ENCODE data around the gene OR6J1. TPM values are rescaled to one million over a fixed set of nuclear protein-coding genes. Genes with fewer than 3 reads are reported as not detected.

OR6J1 gene
- total RNA-seq (not detected), polyA plus RNA-seq (not detected)

DNA sequence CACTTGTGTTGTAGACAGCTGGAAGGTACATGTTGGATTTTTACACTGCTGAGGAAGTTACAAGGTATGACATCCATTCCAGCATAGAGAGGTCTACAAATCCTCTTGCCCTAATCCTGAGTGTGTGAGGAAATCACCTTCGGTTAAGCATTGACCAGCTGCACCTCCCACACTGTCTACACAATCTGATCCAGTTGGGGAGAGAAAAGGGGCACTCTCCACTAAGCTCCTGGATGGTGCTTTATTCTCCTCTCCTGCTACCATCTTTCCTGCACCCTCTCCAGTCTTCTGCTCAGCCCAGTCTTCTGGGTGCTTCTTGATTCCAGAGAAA lies at the start of gene OR6J1:
TSS of gene OR6J1 (minus strand) at position 48 of the 331 bp plus-strand sequence. CDS start 9,541 bp downstream, outside the sequence.
- WGBS = 26% methylated on average over 1 of the region's 1 CpG
- TF ChIP-seq, protein P1, sequence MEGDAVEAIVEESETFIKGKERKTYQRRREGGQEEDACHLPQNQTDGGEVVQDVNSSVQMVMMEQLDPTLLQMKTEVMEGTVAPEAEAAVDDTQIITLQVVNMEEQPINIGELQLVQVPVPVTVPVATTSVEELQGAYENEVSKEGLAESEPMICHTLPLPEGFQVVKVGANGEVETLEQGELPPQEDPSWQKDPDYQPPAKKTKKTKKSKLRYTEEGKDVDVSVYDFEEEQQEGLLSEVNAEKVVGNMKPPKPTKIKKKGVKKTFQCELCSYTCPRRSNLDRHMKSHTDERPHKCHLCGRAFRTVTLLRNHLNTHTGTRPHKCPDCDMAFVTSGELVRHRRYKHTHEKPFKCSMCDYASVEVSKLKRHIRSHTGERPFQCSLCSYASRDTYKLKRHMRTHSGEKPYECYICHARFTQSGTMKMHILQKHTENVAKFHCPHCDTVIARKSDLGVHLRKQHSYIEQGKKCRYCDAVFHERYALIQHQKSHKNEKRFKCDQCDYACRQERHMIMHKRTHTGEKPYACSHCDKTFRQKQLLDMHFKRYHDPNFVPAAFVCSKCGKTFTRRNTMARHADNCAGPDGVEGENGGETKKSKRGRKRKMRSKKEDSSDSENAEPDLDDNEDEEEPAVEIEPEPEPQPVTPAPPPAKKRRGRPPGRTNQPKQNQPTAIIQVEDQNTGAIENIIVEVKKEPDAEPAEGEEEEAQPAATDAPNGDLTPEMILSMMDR (IDR thresholded peaks at IDR 0.05; ENCODE audit: low read depth, low read length, missing input control) = no peak
- no peak for TF ChIP-seq YY1 (IDR thresholded peaks at IDR 0.05)
- TF ChIP-seq EGR1 (IDR thresholded peaks at IDR 0.05; ENCODE audit: low read depth in 2 of 2) = no peak
- no peak for TF ChIP-seq JUND (IDR thresholded peaks at IDR 0.05)
- TF ChIP-seq FOXA1 (IDR thresholded peaks at IDR 0.05) = no peak
- TF ChIP-seq FOXA2 (IDR thresholded peaks at IDR 0.05) = no peak
- TF ChIP-seq SP1 (IDR thresholded peaks at IDR 0.05) = no peak
- TF ChIP-seq, protein P2, sequence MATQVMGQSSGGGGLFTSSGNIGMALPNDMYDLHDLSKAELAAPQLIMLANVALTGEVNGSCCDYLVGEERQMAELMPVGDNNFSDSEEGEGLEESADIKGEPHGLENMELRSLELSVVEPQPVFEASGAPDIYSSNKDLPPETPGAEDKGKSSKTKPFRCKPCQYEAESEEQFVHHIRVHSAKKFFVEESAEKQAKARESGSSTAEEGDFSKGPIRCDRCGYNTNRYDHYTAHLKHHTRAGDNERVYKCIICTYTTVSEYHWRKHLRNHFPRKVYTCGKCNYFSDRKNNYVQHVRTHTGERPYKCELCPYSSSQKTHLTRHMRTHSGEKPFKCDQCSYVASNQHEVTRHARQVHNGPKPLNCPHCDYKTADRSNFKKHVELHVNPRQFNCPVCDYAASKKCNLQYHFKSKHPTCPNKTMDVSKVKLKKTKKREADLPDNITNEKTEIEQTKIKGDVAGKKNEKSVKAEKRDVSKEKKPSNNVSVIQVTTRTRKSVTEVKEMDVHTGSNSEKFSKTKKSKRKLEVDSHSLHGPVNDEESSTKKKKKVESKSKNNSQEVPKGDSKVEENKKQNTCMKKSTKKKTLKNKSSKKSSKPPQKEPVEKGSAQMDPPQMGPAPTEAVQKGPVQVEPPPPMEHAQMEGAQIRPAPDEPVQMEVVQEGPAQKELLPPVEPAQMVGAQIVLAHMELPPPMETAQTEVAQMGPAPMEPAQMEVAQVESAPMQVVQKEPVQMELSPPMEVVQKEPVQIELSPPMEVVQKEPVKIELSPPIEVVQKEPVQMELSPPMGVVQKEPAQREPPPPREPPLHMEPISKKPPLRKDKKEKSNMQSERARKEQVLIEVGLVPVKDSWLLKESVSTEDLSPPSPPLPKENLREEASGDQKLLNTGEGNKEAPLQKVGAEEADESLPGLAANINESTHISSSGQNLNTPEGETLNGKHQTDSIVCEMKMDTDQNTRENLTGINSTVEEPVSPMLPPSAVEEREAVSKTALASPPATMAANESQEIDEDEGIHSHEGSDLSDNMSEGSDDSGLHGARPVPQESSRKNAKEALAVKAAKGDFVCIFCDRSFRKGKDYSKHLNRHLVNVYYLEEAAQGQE (IDR thresholded peaks at IDR 0.05) = no peak
- H3K9me3 ChIP-seq (ENCODE audit: control insufficient read depth in 4 of 4, low read length in 3 of 4) = no peaks in the 10 kb centered on the region
- no peak within 1 kb of the TSS for H3K9ac ChIP-seq (ENCODE audit: low read depth in 1 of 2, low read length in 2 of 2)
- no peaks in the 10 kb centered on the region for H3K4me1 ChIP-seq (ENCODE audit: control insufficient read depth in 4 of 4, insufficient read depth in 4 of 4, low read length in 3 of 4)
- no peaks in the 10 kb centered on the region for H3K27me3 ChIP-seq (ENCODE audit: control insufficient read depth in 4 of 4, insufficient read depth in 4 of 4, low read length in 3 of 4)
- no peak within 1 kb of the TSS for H3K4me3 ChIP-seq (ENCODE audit: low read depth in 1 of 3, low read length in 3 of 3)
- no peaks in the 10 kb centered on the region for H3K36me3 ChIP-seq (ENCODE audit: control insufficient read depth in 4 of 4, insufficient read depth in 3 of 4, low read depth in 1 of 4, low read length in 3 of 4)
- no peak within 1 kb of the TSS for H3K27ac ChIP-seq (ENCODE audit: low read depth in 1 of 2, low read length in 2 of 2)
- DNase-seq (ENCODE audit: low spot score) = no peak

DNA sequence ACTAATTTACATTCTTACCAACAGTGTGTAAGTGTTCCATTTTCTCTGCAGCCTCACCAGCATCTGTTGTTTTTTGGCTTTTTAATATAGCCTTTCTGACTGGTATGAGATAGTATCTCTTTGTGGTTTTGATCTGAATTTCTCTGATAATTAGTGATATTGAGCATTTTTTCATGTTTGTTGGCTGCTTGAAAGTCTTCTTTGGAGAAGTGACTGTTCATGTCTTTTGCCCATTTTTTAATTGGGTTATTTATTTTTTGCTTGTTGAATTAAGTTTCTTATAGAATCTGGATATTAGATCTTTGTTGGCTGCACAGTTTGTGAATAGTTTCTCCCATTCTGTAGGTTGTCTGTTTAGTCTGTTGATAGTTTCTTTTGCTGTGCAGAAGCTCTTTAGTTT lies 48.0 kb upstream of the OR6J1 start:
- DNase-seq (ENCODE audit: low spot score) = no peak
- H3K9ac ChIP-seq (ENCODE audit: low read depth in 1 of 2, low read length in 2 of 2) = no peak overlapping the region
- H3K4me1 ChIP-seq (ENCODE audit: control insufficient read depth in 4 of 4, insufficient read depth in 4 of 4, low read length in 3 of 4) = no peaks in the 10 kb centered on the region
- H3K9me3 ChIP-seq (ENCODE audit: control insufficient read depth in 4 of 4, low read length in 3 of 4) = peaks cover 1 to 9% (median 4%) of the 10 kb centered on the region in 4 donors
- TF ChIP-seq GABPA (IDR thresholded peaks at IDR 0.05 in 1 of 2, conservative IDR thresholded peaks at IDR 0.05 in 1 of 2) (no peak), RAD21 (IDR thresholded peaks at IDR 0.05) (no peak), RXRA (IDR thresholded peaks at IDR 0.05) (no peak), EGR1 (IDR thresholded peaks at IDR 0.05; ENCODE audit: low read depth in 2 of 2) (no peak), HNF4A (conservative IDR thresholded peaks at IDR 0.05) (no peak)
- TF ChIP-seq, protein P2 (IDR thresholded peaks at IDR 0.05) = no peak
- peaks cover 0 to 2% (median 0%) of the 10 kb centered on the region in 4 donors for H3K27me3 ChIP-seq (ENCODE audit: control insufficient read depth in 4 of 4, insufficient read depth in 4 of 4, low read length in 3 of 4)
- no peaks in the 10 kb centered on the region for H3K36me3 ChIP-seq (ENCODE audit: control insufficient read depth in 4 of 4, insufficient read depth in 3 of 4, low read depth in 1 of 4, low read length in 3 of 4)
- H3K4me3 ChIP-seq (ENCODE audit: low read depth in 1 of 3, low read length in 3 of 3) = no peak overlapping the region
- H3K27ac ChIP-seq (ENCODE audit: low read depth in 1 of 2, low read length in 2 of 2) = no peak overlapping the region
